Measurements from ENCODE around the gene HRAS.
A peak's percentile ranks its signal among the peaks of the same experiment; 100 is the strongest.

HRAS gene

GRCh38 chr11:553083-553987, 18.0 kb upstream of the HRAS start:
- no peak for DNase-seq

GRCh38 chr11:551596-551995, 16.2 kb upstream of the HRAS start:
- no peak for DNase-seq

- DNase-seq = no peak
These were observed 15.8 kb upstream of the HRAS start for GRCh38 chr11:551131-551530.

- DNase-seq = no peak
These were observed 15.3 kb upstream of the HRAS start for GRCh38 chr11:550746-551085.

GRCh38 chr11:550021-550745, 14.8 kb upstream of the HRAS start:
- DNase-seq = no peak

GRCh38 chr11:548700-549603, 13.6 kb upstream of the HRAS start:
- DNase-seq = no peak

GRCh38 chr11:545171-545570, 9.8 kb upstream of the HRAS start:
- no peak for DNase-seq

GRCh38 chr11:544817-545166, 9.4 kb upstream of the HRAS start:
- no peak for DNase-seq

GRCh38 chr11:541433-541885, 6.1 kb upstream of the HRAS start:
- no peak for DNase-seq

- no peak for DNase-seq
These were observed 5.4 kb upstream of the HRAS start for GRCh38 chr11:540583-541432.

- DNase-seq = no peak
These were observed 4.7 kb upstream of the HRAS start for GRCh38 chr11:539971-540481.

GRCh38 chr11:538431-539051, 3.2 kb upstream of the HRAS start:
- no peak for DNase-seq

GRCh38 chr11:537622-538430, 2.5 kb upstream of the HRAS start:
- DNase-seq = no peak

- peak; percentile 89 for DNase-seq
These were observed 1.7 kb upstream of the HRAS start, which contains the start of gene LRRC56 for GRCh38 chr11:536841-537621. LRRC56 (plus strand) TSS chr11:537527; CDS start chr11:540685, 3,158 bp downstream.

- DNase-seq = no peak
These were observed 212 bp downstream of the HRAS start for GRCh38 chr11:535210-535518.

GRCh38 chr11:534396-535209, 773 bp downstream of the HRAS start:
- no peak for DNase-seq

GRCh38 chr11:533586-534395, 1.6 kb downstream of the HRAS start:
- DNase-seq = no peak

GRCh38 chr11:532986-533585, 2.3 kb downstream of the HRAS start:
- DNase-seq = no peak

All from effector CD4-positive, alpha-beta T cell (primary cell).